Middle frontal gyrus (tissue), 1 donor: ENCODE data around the gene GPC6.

ENCODE experiments used
- DNase-seq: peaks from one replicate; pipeline ENCODE4 v3.0.0-alpha.2; 2015; ENCODE audit warnings: low spot score; ENCODE audit errors: extremely low spot score

Gene GPC6

GRCh38 chr13:94093652-94094315, 867.2 kb downstream of the GPC6 start:
- DNase-seq, result no peak

GRCh38 chr13:94109715-94110374, 883.2 kb downstream of the GPC6 start:
- no peak for DNase-seq

GRCh38 chr13:94112227-94112626, 885.6 kb downstream of the GPC6 start:
- DNase-seq, result no peak

GRCh38 chr13:94112731-94113130, 886.1 kb downstream of the GPC6 start:
- DNase-seq, result no peak

- DNase-seq, result no peak
Observed at GRCh38 chr13:94113245-94113644, 886.6 kb downstream of the GPC6 start.

GRCh38 chr13:94114166-94114565, 887.6 kb downstream of the GPC6 start:
- no peak for DNase-seq

- DNase-seq, result no peak
Observed at GRCh38 chr13:94115054-94115453, 888.4 kb downstream of the GPC6 start.

GRCh38 chr13:94119360-94119936, 892.8 kb downstream of the GPC6 start:
- DNase-seq, result no peak

GRCh38 chr13:94120878-94121277, 894.3 kb downstream of the GPC6 start:
- no peak for DNase-seq

- no peak for DNase-seq
Observed at GRCh38 chr13:94121686-94122085, 895.1 kb downstream of the GPC6 start.

GRCh38 chr13:94122300-94122915, 895.8 kb downstream of the GPC6 start:
- DNase-seq, result no peak

GRCh38 chr13:94123557-94123956, 897.0 kb downstream of the GPC6 start:
- DNase-seq, result no peak

GRCh38 chr13:94128430-94128829, 901.8 kb downstream of the GPC6 start:
- no peak for DNase-seq

GRCh38 chr13:94129490-94129894, 902.9 kb downstream of the GPC6 start:
- DNase-seq, result no peak

GRCh38 chr13:94138831-94139230, 912.2 kb downstream of the GPC6 start:
- DNase-seq, result no peak

- DNase-seq, result no peak
Observed at GRCh38 chr13:94139393-94139995, 912.9 kb downstream of the GPC6 start.

GRCh38 chr13:94140027-94140426, 913.4 kb downstream of the GPC6 start:
- DNase-seq, result no peak

- DNase-seq, result no peak
Observed at GRCh38 chr13:94140511-94140910, 913.9 kb downstream of the GPC6 start.

- DNase-seq, result no peak
Observed at GRCh38 chr13:94143624-94144350, 917.2 kb downstream of the GPC6 start.

- DNase-seq, result no peak
Observed at GRCh38 chr13:94145966-94146365, 919.4 kb downstream of the GPC6 start.

- DNase-seq, result no peak
Observed at GRCh38 chr13:94153586-94153985, 927.0 kb downstream of the GPC6 start.
